HUES6 (cell line): ENCODE measurements around the gene ATP2A3.
A peak's percentile ranks its signal among the peaks of the same experiment; 100 is the strongest.

ENCODE experiments used
- H3K27ac ChIP-seq: 2 replicates; pipeline ENCODE4 v1.7.0; 2013; ENCODE audit warnings: low read depth, mild to moderate bottlenecking, low read length, inconsistent platforms
- H3K27me3 ChIP-seq: 2 replicates; pipeline ENCODE4 v1.6.1; 2013; ENCODE audit warnings: low read length; ENCODE audit not compliant: control insufficient read depth, insufficient read depth
- H3K36me3 ChIP-seq: 2 replicates; pipeline ENCODE4 v1.6.1; 2013; ENCODE audit warnings: low read length; ENCODE audit not compliant: control insufficient read depth, insufficient read depth
- H3K4me1 ChIP-seq: 2 replicates; pipeline ENCODE4 v1.6.1; 2013; ENCODE audit warnings: low read length; ENCODE audit not compliant: control insufficient read depth, insufficient read depth
- H3K4me3 ChIP-seq: 2 replicates; pipeline ENCODE4 v1.5.1; 2013; ENCODE audit warnings: low read depth, low read length
- H3K9ac ChIP-seq: one replicate; pipeline ENCODE4 v1.6.1; 2013; ENCODE audit warnings: mild to moderate bottlenecking, low read length
- H3K9me3 ChIP-seq: 2 replicates; pipeline ENCODE4 v1.6.1; 2013; ENCODE audit warnings: low read depth, low read length; ENCODE audit not compliant: control insufficient read depth, insufficient read depth

Gene ATP2A3

GRCh38 chr17:3940965-3941698 is 23.1 kb downstream of the ATP2A3 start:
- Histone ChIP-seq H3K9ac (no peak overlapping the region), H3K9me3 (no peaks in the 10 kb centered on the region), H3K27ac (no peak overlapping the region), H3K4me3 (no peak overlapping the region), H3K27me3 (peaks cover 11% of the 10 kb centered on the region), H3K36me3 (peaks cover 16% of the 10 kb centered on the region), H3K4me1 (peaks cover 8% of the 10 kb centered on the region)

DNA sequence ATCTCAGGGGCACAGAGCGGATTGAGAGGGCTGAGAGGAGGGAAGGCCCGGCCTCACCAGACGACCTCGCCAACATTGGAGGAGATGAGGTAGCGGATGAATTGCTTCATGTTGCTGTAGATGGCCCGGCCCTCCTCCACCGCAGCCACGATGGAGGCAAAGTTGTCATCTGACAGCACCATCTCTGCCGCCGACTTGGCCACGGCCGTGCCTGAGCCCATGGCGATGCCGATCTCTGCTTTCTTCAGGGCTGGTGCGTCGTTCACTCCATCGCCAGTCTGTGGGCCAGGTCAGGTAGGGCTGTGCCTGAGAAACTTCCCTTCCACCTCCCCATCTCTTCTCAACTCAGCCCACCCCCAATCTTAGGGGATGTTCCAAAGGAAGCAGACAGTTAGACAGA is 26.9 kb downstream of the ATP2A3 start:
- Histone ChIP-seq H3K27me3 (no peaks in the 10 kb centered on the region), H3K9ac (no peak overlapping the region), H3K36me3 (peaks cover 19% of the 10 kb centered on the region), H3K4me1 (no peaks in the 10 kb centered on the region), H3K27ac (no peak overlapping the region), H3K4me3 (no peak overlapping the region), H3K9me3 (no peaks in the 10 kb centered on the region)

- H3K27me3 ChIP-seq = no peaks in the 10 kb centered on the region
- H3K4me3 ChIP-seq = no peak overlapping the region
- no peaks in the 10 kb centered on the region for H3K9me3 ChIP-seq
- peaks cover 15% of the 10 kb centered on the region for H3K36me3 ChIP-seq
- H3K27ac ChIP-seq = no peak overlapping the region
- H3K4me1 ChIP-seq = no peaks in the 10 kb centered on the region
- no peak overlapping the region for H3K9ac ChIP-seq
Measured at GRCh38 chr17:3935825-3936355, 28.3 kb downstream of the ATP2A3 start.

GRCh38 chr17:3935140-3935542 is 29.1 kb downstream of the ATP2A3 start:
- H3K9me3 ChIP-seq = no peaks in the 10 kb centered on the region
- H3K27me3 ChIP-seq = no peaks in the 10 kb centered on the region
- H3K4me1 ChIP-seq = no peaks in the 10 kb centered on the region
- peaks cover 14% of the 10 kb centered on the region for H3K36me3 ChIP-seq
- no peak overlapping the region for H3K27ac ChIP-seq
- H3K9ac ChIP-seq = no peak overlapping the region
- H3K4me3 ChIP-seq = no peak overlapping the region

GRCh38 chr17:3929764-3930163 is 34.5 kb downstream of the ATP2A3 start:
- H3K4me3 ChIP-seq = no peak overlapping the region
- H3K9ac ChIP-seq = no peak overlapping the region
- no peaks in the 10 kb centered on the region for H3K9me3 ChIP-seq
- no peak overlapping the region for H3K27ac ChIP-seq
- H3K4me1 ChIP-seq = peaks cover 14% of the 10 kb centered on the region; the same call in 1 of the 2 replicates
- no peaks in the 10 kb centered on the region for H3K27me3 ChIP-seq
- 0 out of 2 replicates have a peak, but pooled peaks cover 3% of the 10 kb centered on the region for H3K36me3 ChIP-seq

DNA sequence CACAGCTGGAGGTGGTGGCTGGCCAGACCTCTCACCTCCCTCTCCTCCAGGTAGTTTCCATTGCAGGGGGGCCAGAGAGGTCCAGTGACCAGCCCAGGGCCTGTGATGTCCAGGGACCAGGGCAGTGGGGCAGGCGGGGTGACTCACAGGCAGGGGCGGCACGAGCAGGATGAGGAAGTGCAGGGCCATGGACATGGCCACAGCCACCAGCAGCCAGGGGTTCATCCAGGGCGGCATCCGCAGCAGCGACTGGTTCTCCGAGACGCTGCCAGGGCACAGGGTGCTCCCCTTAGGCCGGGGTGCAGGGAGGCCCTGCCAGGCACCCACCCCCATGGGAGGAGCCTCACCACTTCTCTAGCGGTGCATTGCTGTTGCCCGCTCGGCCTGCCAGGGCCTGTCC is 35.1 kb downstream of the ATP2A3 start:
- Histone ChIP-seq H3K4me3 (no peak overlapping the region), H3K9ac (peak overlapping the region; percentile 15), H3K4me1 (peaks cover 14% of the 10 kb centered on the region; the same call in 1 of the 2 replicates), H3K27me3 (no peaks in the 10 kb centered on the region), H3K9me3 (no peaks in the 10 kb centered on the region), H3K27ac (no peak overlapping the region), H3K36me3 (0 out of 2 replicates have a peak, but pooled peaks cover 3% of the 10 kb centered on the region)

- Histone ChIP-seq H3K4me1 (peaks cover 14% of the 10 kb centered on the region; the same call in 1 of the 2 replicates), H3K4me3 (no peak overlapping the region), H3K27ac (no peak overlapping the region), H3K36me3 (0 out of 2 replicates have a peak, but pooled peaks cover 3% of the 10 kb centered on the region), H3K9ac (no peak overlapping the region), H3K9me3 (no peaks in the 10 kb centered on the region), H3K27me3 (no peaks in the 10 kb centered on the region)
Measured at GRCh38 chr17:3928406-3928805, 35.8 kb downstream of the ATP2A3 start.

GRCh38 chr17:3927628-3928340 is 36.5 kb downstream of the ATP2A3 start:
- Histone ChIP-seq H3K27me3 (no peaks in the 10 kb centered on the region), H3K9me3 (no peaks in the 10 kb centered on the region), H3K4me1 (peaks cover 14% of the 10 kb centered on the region; the same call in 1 of the 2 replicates), H3K27ac (no peak overlapping the region), H3K9ac (no peak overlapping the region), H3K4me3 (no peak overlapping the region), H3K36me3 (0 out of 2 replicates have a peak, but pooled peaks cover 3% of the 10 kb centered on the region)

- no peak overlapping the region for H3K4me3 ChIP-seq
- no peak overlapping the region for H3K27ac ChIP-seq
- H3K4me1 ChIP-seq = peaks cover 14% of the 10 kb centered on the region; the same call in 1 of the 2 replicates
Measured at GRCh38 chr17:3926860-3927627, 37.2 kb downstream of the ATP2A3 start.

GRCh38 chr17:3925684-3926485 is 38.4 kb downstream of the ATP2A3 start:
- Histone ChIP-seq H3K9ac (no peak overlapping the region), H3K36me3 (0 out of 2 replicates have a peak, but pooled peaks cover 3% of the 10 kb centered on the region), H3K27ac (no peak overlapping the region), H3K4me1 (peaks cover 14% of the 10 kb centered on the region; the same call in 1 of the 2 replicates), H3K27me3 (no peaks in the 10 kb centered on the region), H3K4me3 (no peak overlapping the region), H3K9me3 (no peaks in the 10 kb centered on the region)

More at GRCh38 chr17:3926860-3927627, 37.2 kb downstream of the ATP2A3 start:
- Histone ChIP-seq H3K36me3 (0 out of 2 replicates have a peak, but pooled peaks cover 3% of the 10 kb centered on the region), H3K9ac (no peak overlapping the region), H3K9me3 (no peaks in the 10 kb centered on the region), H3K27me3 (no peaks in the 10 kb centered on the region)
